IPS-15b (cell line): ENCODE measurements around the gene SEC14L6.
"Not testable (repeated sequence)": the region's sequence is repeated elsewhere in the genome, so short reads cannot be mapped to it uniquely, and the experiment has no call there.

Source experiments
- H3K27me3 ChIP-seq: one replicate; pipeline ENCODE4 v1.6.1; 2013; ENCODE audit warnings: low read length; ENCODE audit not compliant: control insufficient read depth, insufficient read depth
- H3K36me3 ChIP-seq: one replicate; pipeline ENCODE4 v1.6.1; 2013; ENCODE audit warnings: low read length; ENCODE audit not compliant: control insufficient read depth, insufficient read depth
- H3K4me1 ChIP-seq: one replicate; pipeline ENCODE4 v1.6.1; 2013; ENCODE audit warnings: mild to moderate bottlenecking, low read length; ENCODE audit not compliant: control insufficient read depth, insufficient read depth
- H3K4me3 ChIP-seq: one replicate; pipeline ENCODE4 v1.5.1; 2013; ENCODE audit warnings: low read depth, low read length
- H3K9ac ChIP-seq: one replicate; pipeline ENCODE4 v1.6.1; 2013; ENCODE audit warnings: low read depth, mild to moderate bottlenecking, low read length
- H3K9me3 ChIP-seq: one replicate; pipeline ENCODE4 v1.6.1; 2013; ENCODE audit warnings: mild to moderate bottlenecking, low read length; ENCODE audit not compliant: control insufficient read depth, insufficient read depth

The SEC14L6 gene

DNA sequence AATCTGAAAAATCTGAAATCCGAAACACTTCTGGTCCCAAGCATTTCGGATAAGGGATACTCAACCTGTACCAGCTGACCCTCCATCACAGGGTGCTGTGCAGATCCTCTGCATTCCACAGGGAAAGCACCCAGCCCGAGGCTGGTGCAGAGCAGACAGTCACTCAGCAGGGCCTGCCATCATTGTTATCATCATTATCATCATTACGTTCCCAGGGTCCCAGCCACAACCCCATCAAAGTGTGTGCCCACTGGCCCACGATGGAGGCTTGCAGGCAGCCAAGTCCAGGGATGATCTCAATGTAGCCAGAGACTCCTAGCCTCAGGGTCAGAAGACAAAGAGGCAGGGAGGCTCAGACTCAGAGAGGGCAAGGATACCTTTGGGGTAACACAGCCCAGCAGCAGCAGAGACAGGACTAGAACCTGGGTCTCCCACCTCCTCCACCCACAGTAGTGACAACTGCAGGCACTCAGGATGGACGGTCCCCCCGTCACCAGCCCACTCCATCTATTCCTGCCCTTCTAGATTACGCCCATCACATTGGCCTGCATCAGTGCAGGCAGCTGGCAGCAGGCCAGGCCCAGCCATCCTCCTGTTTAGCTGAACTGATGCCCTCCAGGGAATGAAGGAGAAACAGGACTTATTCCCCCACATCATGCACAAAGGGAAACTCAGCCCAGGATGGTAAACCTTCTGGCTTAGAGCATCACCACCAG is 17.7 kb upstream of the SEC14L6 start:
- Histone ChIP-seq H3K9me3 (no peaks in the 10 kb centered on the region), H3K27me3 (no peaks in the 10 kb centered on the region), H3K4me1 (no peaks in the 10 kb centered on the region), H3K36me3 (no peaks in the 10 kb centered on the region), H3K9ac (no peak overlapping the region), H3K4me3 (no peak overlapping the region)

DNA sequence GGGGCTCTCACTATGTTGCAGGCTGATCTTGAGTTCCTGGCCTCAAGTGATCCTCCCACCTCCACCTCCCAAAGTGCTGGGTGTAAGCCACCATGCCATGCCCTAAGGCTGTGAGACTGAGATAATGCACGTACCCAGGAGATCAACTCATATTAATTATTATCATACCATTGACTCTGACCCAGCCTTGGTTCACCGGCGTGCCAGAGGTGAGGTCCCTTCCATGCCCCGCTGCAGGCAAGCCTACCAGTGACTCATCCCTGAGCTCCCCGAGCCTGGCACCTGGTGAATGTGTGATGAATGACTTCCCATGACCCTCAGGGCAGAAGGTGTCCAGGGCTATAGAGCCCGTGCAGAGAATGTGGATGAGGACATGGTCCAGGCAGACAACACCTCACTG is 15.8 kb upstream of the SEC14L6 start:
- Histone ChIP-seq H3K4me3 (no peak overlapping the region), H3K4me1 (no peaks in the 10 kb centered on the region), H3K9me3 (no peaks in the 10 kb centered on the region), H3K27me3 (no peaks in the 10 kb centered on the region), H3K36me3 (no peaks in the 10 kb centered on the region), H3K9ac (no peak overlapping the region)

DNA sequence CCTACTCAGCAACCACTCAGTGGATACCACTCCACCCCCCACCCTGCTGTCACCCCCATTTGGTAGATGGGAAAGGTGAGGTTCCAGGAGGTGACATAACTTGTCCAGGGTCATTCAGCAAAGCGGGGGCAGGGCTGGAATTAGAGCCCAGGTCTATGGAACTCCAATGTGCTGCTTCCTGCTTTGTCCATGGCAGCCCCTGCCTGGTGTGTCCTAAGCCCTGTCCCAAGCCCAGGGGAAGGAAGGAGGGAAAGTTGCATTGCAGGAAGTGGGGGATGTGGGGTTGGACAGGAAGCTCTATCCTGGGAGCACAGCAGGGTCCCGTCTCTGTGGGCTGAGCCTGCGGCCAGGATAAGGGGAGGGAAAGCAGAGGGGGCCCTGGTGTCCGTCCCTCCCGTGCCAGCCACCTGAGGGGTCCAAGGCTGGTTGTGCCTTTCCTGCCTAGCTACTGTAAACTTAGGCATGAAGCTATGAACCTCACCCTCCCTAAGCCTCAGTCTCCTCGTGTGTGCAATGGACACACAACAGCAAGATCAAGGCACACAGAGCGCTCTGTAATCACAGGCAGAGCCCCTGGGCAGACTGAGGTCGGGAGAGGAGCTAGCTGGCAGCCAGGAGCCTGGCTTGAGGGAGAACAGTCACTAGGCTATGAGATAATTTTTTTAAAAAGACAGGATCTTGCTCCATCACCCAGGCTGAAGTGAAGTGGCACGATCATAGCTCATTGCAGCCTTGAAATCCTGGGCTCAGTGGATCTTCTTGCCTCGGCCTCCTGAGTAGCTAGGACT is 15.1 kb upstream of the SEC14L6 start:
- Histone ChIP-seq H3K4me3 (no peak overlapping the region), H3K36me3 (no peaks in the 10 kb centered on the region), H3K4me1 (no peaks in the 10 kb centered on the region), H3K27me3 (no peaks in the 10 kb centered on the region), H3K9me3 (no peaks in the 10 kb centered on the region), H3K9ac (no peak overlapping the region)

DNA sequence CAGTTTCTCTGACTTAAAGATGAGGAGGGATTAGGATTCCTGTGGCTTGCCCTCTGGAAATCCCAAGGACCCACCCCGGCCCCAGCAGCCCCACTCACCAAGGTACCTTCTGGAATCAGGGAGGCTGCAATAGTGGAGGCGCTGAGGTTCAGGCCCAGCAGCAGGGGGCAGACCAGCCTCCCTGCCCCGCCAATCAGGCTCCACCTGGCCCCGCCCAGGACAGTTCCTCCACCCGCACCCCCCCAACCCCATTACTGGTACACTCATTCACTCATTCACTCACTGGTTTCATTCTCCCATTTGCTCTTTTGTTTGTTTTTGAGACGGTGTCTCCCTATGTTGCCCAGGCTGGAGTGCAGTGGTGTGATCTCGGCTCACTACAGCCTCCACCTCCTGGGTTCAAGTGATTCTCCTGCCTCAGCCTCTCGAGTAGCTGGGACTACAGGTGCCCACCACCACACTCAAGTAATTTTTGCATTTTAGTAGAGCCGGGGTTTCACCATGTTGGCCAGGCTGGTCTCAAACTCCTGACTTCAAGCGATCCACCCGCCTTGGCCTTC is 14.2 kb upstream of the SEC14L6 start:
- not testable (repeated sequence) for H3K27me3 ChIP-seq

DNA sequence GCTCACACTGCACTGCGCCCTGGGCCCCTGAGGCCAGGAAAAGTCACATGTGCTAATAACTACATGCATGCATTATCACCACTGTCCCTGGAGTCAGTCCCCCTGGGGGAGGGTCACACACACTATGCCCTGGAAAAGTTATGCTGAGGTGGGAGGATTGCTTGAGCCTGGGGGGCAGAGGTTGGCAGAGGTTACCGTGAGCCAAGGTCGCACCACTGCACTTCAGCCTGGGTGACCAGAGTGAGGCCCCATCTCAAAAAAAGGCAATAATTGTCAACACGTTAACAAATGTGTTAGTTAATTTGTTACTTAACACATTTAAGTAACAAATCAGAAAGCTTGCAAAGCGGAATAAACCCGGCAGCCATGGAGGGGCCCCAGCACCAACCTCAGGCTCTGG is 13.3 kb upstream of the SEC14L6 start:
- Histone ChIP-seq H3K9ac (no peak overlapping the region), H3K27me3 (no peaks in the 10 kb centered on the region), H3K4me1 (no peaks in the 10 kb centered on the region), H3K4me3 (no peak overlapping the region), H3K9me3 (no peaks in the 10 kb centered on the region), H3K36me3 (no peaks in the 10 kb centered on the region)

More for the DNA sequence above, 14.2 kb upstream of the SEC14L6 start:
- not testable (repeated sequence) for H3K9me3 ChIP-seq, H3K4me3 ChIP-seq, H3K36me3 ChIP-seq, H3K4me1 ChIP-seq, H3K9ac ChIP-seq

DNA sequence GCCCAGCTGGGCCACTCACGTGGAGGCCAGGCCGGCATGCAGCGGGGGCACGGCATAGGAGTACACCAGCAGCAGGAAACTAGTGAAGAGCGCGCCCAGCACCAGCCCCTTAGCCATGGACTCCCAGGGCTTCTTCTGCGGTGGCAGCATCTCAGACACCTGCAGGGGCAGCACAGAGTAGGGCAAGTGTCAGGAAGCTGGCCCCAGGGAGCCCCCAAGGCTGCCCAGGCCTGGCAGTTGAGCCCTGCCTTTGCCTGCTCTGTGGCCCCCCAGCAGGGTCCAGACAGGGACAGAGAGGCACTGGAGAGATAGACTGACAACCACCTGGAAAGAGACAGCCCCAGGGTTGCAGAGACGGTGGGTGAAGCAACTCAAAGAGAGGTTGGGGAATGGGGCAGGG is 10.7 kb upstream of the SEC14L6 start:
- H3K9me3 ChIP-seq = no peaks in the 10 kb centered on the region
- H3K9ac ChIP-seq = no peak overlapping the region
- no peaks in the 10 kb centered on the region for H3K27me3 ChIP-seq
- no peak overlapping the region for H3K4me3 ChIP-seq
- no peaks in the 10 kb centered on the region for H3K4me1 ChIP-seq
- no peaks in the 10 kb centered on the region for H3K36me3 ChIP-seq

DNA sequence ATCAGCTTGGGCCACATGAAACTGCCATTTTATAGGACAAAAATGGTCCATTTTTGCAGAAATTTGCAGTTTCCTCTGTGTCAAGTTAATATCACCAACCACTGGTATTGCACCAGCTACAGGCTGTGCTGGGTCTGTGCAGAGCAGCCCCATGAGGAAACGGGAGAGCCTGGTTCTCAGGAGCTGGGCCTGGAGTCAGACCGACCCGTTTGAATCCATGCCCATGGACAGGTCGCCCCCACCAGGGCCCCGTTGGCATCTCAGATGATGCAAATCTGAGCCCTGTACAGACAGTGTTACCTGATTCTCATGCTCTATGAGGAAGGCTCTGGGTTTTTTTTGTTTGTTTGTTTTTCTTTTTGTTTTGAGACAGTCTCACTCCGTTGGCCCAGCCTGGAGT is 9.8 kb upstream of the SEC14L6 start:
- no peak overlapping the region for H3K9ac ChIP-seq
- H3K4me3 ChIP-seq = no peak overlapping the region
- H3K4me1 ChIP-seq = no peaks in the 10 kb centered on the region
- H3K36me3 ChIP-seq = no peaks in the 10 kb centered on the region
- no peaks in the 10 kb centered on the region for H3K9me3 ChIP-seq
- no peaks in the 10 kb centered on the region for H3K27me3 ChIP-seq

DNA sequence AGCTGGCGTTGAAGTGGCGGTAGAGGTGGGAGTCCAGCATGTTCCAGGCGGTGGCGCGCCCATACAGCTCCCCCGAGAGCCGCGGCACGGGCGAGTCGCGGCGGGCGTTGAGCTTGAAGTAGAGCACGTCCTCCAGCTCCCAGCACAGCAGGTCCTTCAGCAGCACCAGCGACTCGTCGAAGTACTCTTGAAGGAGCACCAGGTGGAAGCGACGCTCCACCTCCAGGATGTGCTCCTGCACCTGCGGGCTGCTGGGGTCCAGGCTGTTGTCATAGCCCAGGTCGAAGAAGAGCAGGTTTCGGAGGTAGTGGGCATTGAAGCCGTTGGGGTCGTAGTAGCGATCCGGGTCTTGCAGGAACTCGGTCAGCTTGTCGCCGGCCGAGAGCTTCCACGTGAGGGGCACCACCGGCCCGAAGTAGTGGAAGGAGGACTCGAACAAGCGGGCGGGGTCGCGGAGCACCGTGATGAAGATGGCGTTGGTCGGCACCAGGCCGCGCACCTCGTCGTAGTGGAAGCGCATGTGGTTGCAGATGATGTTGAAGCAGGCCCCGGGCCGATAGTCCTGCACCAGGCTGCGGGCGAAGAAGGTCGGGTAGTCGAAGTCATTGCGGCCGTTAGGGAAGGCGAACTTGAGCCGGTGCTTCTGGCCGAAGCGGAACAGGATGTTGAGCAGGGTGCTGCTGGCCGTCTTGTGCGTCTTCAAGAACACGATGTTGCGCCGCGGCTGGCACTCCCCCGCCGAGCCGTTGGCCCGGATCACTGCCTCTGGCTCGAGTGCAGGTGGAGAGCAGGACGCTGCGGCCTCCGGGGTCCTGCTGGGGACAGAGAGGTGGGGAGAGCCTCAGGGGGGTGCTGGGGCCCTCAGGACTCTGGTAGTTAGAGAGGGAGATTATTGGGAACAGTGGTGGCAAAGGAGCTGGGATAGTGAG is 9.0 kb upstream of the SEC14L6 start:
- no peaks in the 10 kb centered on the region for H3K9me3 ChIP-seq
- H3K4me3 ChIP-seq = no peak overlapping the region
- H3K27me3 ChIP-seq = no peaks in the 10 kb centered on the region
- no peaks in the 10 kb centered on the region for H3K36me3 ChIP-seq
- no peaks in the 10 kb centered on the region for H3K4me1 ChIP-seq
- H3K9ac ChIP-seq = no peak overlapping the region

DNA sequence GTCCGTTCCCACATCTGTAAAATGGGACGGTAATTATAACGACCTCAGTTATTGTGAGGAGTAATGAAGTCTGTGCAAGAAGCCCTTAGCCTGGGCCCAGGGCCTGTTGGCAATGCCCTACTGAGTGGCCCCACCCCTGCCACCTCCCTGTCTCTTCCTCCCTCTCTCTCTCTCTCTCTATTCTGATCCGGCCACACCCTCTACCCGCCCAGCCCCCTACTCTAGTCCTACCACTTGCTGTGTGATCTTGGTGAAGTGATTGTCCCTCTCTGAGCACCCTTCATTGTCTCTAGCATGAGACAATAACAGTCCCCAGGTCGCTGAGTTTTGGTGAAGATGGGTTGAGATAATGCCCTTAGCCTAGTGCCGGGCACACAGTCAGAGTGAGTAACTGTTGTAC is 7.4 kb upstream of the SEC14L6 start:
- Histone ChIP-seq H3K36me3 (no peaks in the 10 kb centered on the region), H3K9ac (no peak overlapping the region), H3K27me3 (no peaks in the 10 kb centered on the region), H3K4me3 (no peak overlapping the region), H3K4me1 (no peaks in the 10 kb centered on the region), H3K9me3 (no peaks in the 10 kb centered on the region)

DNA sequence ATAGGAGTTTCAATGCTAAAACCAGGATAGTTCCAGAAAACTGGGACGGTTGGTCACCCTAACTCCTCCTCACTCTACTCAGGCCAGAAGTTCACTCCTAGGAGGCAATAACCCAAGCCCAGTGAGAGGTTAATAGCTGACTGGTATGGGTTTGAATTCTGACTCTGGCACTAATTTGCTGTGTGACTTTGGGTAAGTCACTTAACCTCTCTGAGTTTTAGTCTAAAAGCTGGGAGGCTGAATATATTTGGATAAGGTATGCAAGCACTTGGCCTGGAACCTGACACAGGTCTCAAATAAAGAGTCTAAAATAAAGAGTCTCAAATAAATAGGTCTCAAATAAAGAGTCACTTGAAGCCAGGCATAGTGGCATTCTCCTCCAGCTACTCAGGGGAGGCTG is 6.2 kb upstream of the SEC14L6 start:
- H3K36me3 ChIP-seq = no peaks in the 10 kb centered on the region
- no peak overlapping the region for H3K4me3 ChIP-seq
- no peak overlapping the region for H3K9ac ChIP-seq
- no peaks in the 10 kb centered on the region for H3K9me3 ChIP-seq
- H3K27me3 ChIP-seq = no peaks in the 10 kb centered on the region
- H3K4me1 ChIP-seq = no peaks in the 10 kb centered on the region

DNA sequence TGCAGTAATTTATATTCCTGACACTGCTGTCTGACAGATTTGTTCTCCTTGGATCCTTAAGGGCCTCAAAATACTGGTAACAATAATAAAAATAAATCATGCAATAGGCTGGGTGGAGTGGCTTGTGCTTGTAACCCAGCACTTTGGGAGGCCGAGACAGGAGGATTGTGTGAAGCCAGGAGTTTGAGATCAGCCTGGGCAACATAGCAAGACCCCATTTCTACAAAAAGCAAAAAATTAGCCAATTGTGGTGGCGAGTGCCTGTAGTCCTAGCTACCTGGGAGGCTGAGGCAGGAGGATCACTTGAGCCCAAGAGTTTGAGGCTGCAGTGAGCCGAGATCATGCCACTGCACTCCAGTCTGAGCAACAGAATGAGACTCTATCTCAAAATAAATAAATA is 5.3 kb upstream of the SEC14L6 start:
- not testable (repeated sequence) for H3K9ac ChIP-seq, H3K4me1 ChIP-seq, H3K27me3 ChIP-seq, H3K9me3 ChIP-seq, H3K4me3 ChIP-seq, H3K36me3 ChIP-seq
